IPS-18c (cell line): ENCODE data around the gene RASA2.

Experiments used
- H3K4me3 ChIP-seq: 2 replicates; pipeline ENCODE4 v1.7.0; 2013; ENCODE audit warnings: low read depth, mild to moderate bottlenecking, low read length, moderate library complexity; ENCODE audit not compliant: insufficient read depth
- H3K9me3 ChIP-seq: one replicate; pipeline ENCODE4 v1.6.1; 2013; ENCODE audit warnings: mild to moderate bottlenecking, low read length, moderate library complexity; ENCODE audit not compliant: control insufficient read depth, insufficient read depth

RASA2 gene

GRCh38 chr3:141660614-141660947, 173.8 kb downstream of the RASA2 start:
- Histone ChIP-seq H3K4me3 (peak overlapping the region; percentile 76), H3K9me3 (peaks cover 6% of the 10 kb centered on the region)

- peaks cover 6% of the 10 kb centered on the region for H3K9me3 ChIP-seq
- no peak overlapping the region for H3K4me3 ChIP-seq
Observed at GRCh38 chr3:141661229-141662196, 174.7 kb downstream of the RASA2 start.

- H3K4me3 ChIP-seq, result no peak overlapping the region
- H3K9me3 ChIP-seq, result peaks cover 2% of the 10 kb centered on the region
Observed at GRCh38 chr3:141663993-141664392, 177.2 kb downstream of the RASA2 start.
